GM12878 (cell line): ENCODE measurements around the gene TTYH3. TPM values are rescaled to one million over a fixed set of nuclear protein-coding genes. Genes with fewer than 3 reads are reported as not detected.

Source experiments
- ATAC-seq: fragments of 200-7000 bp; cut with Tn5 transposase; 3 replicates; pipeline ENCODE4 v1.9.1; 2020; ENCODE audit warnings: mild to moderate bottlenecking, moderate library complexity
- BruUV-seq: library from RNA; stranded (reverse); fragments of 400-500 nt; replicated peaks from 2 replicates; lab custom pipeline; 2021; lab: Mats Ljungman, UMichigan
- CTCF ChIA-PET: fragments of 300-600 bp; sonication (Branson Sonifier 250); formaldehyde crosslinking; extraction: SDS; loops from one replicate; lab custom pipeline; 2021; ENCODE audit warnings: inconsistent platforms; lab: Yijun Ruan, JAX
- POLR2A ChIA-PET: fragments of 350-600 bp; formaldehyde crosslinking; extraction: SDS; loops from one replicate; lab custom pipeline; 2021; ENCODE audit warnings: inconsistent platforms; lab: Charles Lee
- RAD21 ChIA-PET: fragments of 300-600 bp; sonication (Branson Sonifier 250); formaldehyde crosslinking; loops from one replicate; lab custom pipeline; 2023; ENCODE audit warnings: antibody characterized with exemption; ENCODE audit not compliant: unreplicated experiment; lab: Charles Lee
- SMC1A ChIA-PET: fragments of 300-600 bp; sonication (Branson Sonifier 250); formaldehyde crosslinking; loops from one replicate; lab custom pipeline; 2023; ENCODE audit not compliant: unreplicated experiment, uncharacterized antibody; lab: Charles Lee
- DNase-seq: peaks from one replicate; pipeline ENCODE4 v3.0.0-alpha.2; 2011; ENCODE audit warnings: low read depth, low spot score
- FAIRE-seq: peaks from 3 replicates; lab custom pipeline; 2011; peaks lifted over from hg19 to GRCh38; lab: Jason Lieb, UNC
- H2AFZ ChIP-seq: 2 replicates; pipeline ENCODE4 v1.6.0; 2011; ENCODE audit warnings: low read depth, low read length, control low read depth; ENCODE audit not compliant: control insufficient read depth
- H3K27ac ChIP-seq: 2 replicates; pipeline ENCODE4 v1.5.1; 2011; ENCODE audit warnings: control low read depth; ENCODE audit not compliant: control insufficient read depth, insufficient read depth
- H3K27me3 ChIP-seq, 2 experiments: replicated peaks in 1 of 2; 2 replicates each; pipeline versions ENCODE4 v1.6.0 to v1.6.1; 2011; ENCODE audit warnings: low read length in 1 of 2; ENCODE audit not compliant: control insufficient read depth in 2 of 2, insufficient read depth in 2 of 2
- H3K36me3 ChIP-seq, 2 experiments: 2 replicates each; pipeline ENCODE4 v1.5.1; 2011; ENCODE audit warnings: low read length in 1 of 2; ENCODE audit not compliant: control insufficient read depth in 2 of 2, insufficient read depth in 2 of 2
- H3K4me1 ChIP-seq: 2 replicates; pipeline ENCODE4 v1.6.1; 2011; ENCODE audit warnings: mild to moderate bottlenecking, low read length, moderate library complexity, mixed read lengths; ENCODE audit not compliant: control insufficient read depth, insufficient read depth
- H3K4me2 ChIP-seq: 2 replicates; pipeline ENCODE4 v1.6.0; 2011; ENCODE audit warnings: control low read depth; ENCODE audit not compliant: control insufficient read depth, insufficient read depth
- H3K4me3 ChIP-seq: fragments of 200-600 bp; sonication (generic); 2 replicates; pipeline ENCODE4 v1.5.1; 2016
- H3K79me2 ChIP-seq: 2 replicates; pipeline ENCODE4 v1.6.0; 2011; ENCODE audit warnings: low read length; ENCODE audit not compliant: control insufficient read depth, insufficient read depth
- H3K9ac ChIP-seq: 2 replicates; pipeline ENCODE4 v1.8.0; 2011; ENCODE audit warnings: low read length, control low read depth, mixed read lengths; ENCODE audit not compliant: control insufficient read depth, insufficient read depth
- H3K9me3 ChIP-seq: replicated peaks from 3 replicates; pipeline ENCODE4 v1.5.1; 2011; ENCODE audit warnings: mild to moderate bottlenecking, low read length; ENCODE audit not compliant: control insufficient read depth, insufficient read depth
- H4K20me1 ChIP-seq: 2 replicates; pipeline ENCODE4 v1.6.0; 2011; ENCODE audit not compliant: control insufficient read depth, insufficient read depth
- BACH1 ChIP-seq: fragments of 450-650 bp; IDR thresholded peaks from 2 replicates; pipeline ENCODE4 v1.6.1; 2017; ENCODE audit warnings: mild to moderate bottlenecking, borderline replicate concordance
- CHD2 ChIP-seq: IDR thresholded peaks from 2 replicates; pipeline ENCODE4 v1.6.1; 2011; ENCODE audit warnings: low read depth, low read length, improper control_type of control experiment, borderline replicate concordance
- ESRRA ChIP-seq: IDR thresholded peaks from 2 replicates; pipeline ENCODE4 v1.6.1; 2012; ENCODE audit warnings: mild to moderate bottlenecking, low read length, improper control_type of control experiment
- FOXM1 ChIP-seq: IDR thresholded peaks from 2 replicates; pipeline ENCODE4 v1.6.1; 2012; ENCODE audit warnings: low read depth, mild to moderate bottlenecking, inconsistent platforms, low read length, moderate library complexity
- HCFC1 ChIP-seq: fragments of 150-350 bp; IDR thresholded peaks from 2 replicates; pipeline ENCODE4 v1.6.1; 2014; ENCODE audit warnings: low read length
- NRF1 ChIP-seq: conservative IDR thresholded peaks from 2 replicates; pipeline ENCODE4 v1.6.1; 2011; ENCODE audit warnings: mild to moderate bottlenecking, low read depth, low read length, improper control_type of control experiment
- PML ChIP-seq: IDR thresholded peaks from 2 replicates; pipeline ENCODE4 v1.6.1; 2012; ENCODE audit warnings: low read length, inconsistent platforms
- SIN3A ChIP-seq: IDR thresholded peaks from 2 replicates; pipeline ENCODE4 v1.6.1; 2012; ENCODE audit warnings: low read depth, low read length, improper control_type of control experiment
- SIX5 ChIP-seq: IDR thresholded peaks from 2 replicates; pipeline ENCODE4 v1.6.1; 2011; ENCODE audit warnings: mild to moderate bottlenecking, low read depth, low read length, moderate library complexity; ENCODE audit not compliant: severe bottlenecking
- SKIL ChIP-seq: fragments of 450-650 bp; IDR thresholded peaks from 2 replicates; pipeline ENCODE4 v1.6.1; 2017; ENCODE audit warnings: mild to moderate bottlenecking, low read depth, inconsistent platforms; ENCODE audit not compliant: poor library complexity, severe bottlenecking
- SMAD1 ChIP-seq: fragments of 450-650 bp; IDR thresholded peaks from 2 replicates; pipeline ENCODE4 v1.6.1; 2018; ENCODE audit warnings: mild to moderate bottlenecking, low read depth; ENCODE audit not compliant: partially characterized antibody
- SREBF2 ChIP-seq: IDR thresholded peaks from 2 replicates; pipeline ENCODE4 v1.6.1; 2012; ENCODE audit warnings: mild to moderate bottlenecking, low read length
- SUPT20H ChIP-seq: IDR thresholded peaks from 2 replicates; pipeline ENCODE4 v1.6.1; 2011; ENCODE audit warnings: low read depth, mild to moderate bottlenecking, low read length, moderate library complexity, borderline replicate concordance; ENCODE audit not compliant: control insufficient read depth
- ZBTB11 ChIP-seq: fragments of 450-650 bp; formaldehyde crosslinking; IDR thresholded peaks from 2 replicates; pipeline ENCODE4 v1.5.0; 2022; ENCODE audit warnings: mild to moderate bottlenecking, missing genetic modification characterization
- ZBTB40 ChIP-seq: fragments of 450-650 bp; IDR thresholded peaks from 2 replicates; pipeline ENCODE4 v1.6.1; 2016; ENCODE audit warnings: mild to moderate bottlenecking, moderate library complexity, borderline replicate concordance
- WGBS: methylation state at CpG from one replicate; pipeline ENCODE4 v1.1.6; 2016; ENCODE audit warnings: low lambda C conversion rate; ENCODE audit not compliant: insufficient replicate concordance, insufficient coverage; ENCODE audit errors: missing lambda C conversion rate; 5-methylcytosine and 5-hydroxymethylcytosine counted together
- in situ Hi-C: fragments of 300-500 bp; cut with MboI; formaldehyde crosslinking; loops from 9 replicates; pipeline ENCODE4 v1.14.3; 2018; ENCODE audit warnings: mixed read lengths
- intact Hi-C: fragments of 100-400 bp; cut with micrococcal nuclease; formaldehyde crosslinking; loops from one replicate; pipeline ENCODE4 v1.14.2; 2022; ENCODE audit not compliant: unreplicated experiment
- polyA plus RNA-seq, 11 experiments: library from polyadenylated mRNA; depleted of rRNA in 4 of 11; unstranded in 6 of 11; stranded (reverse) in 5 of 11; fragments of >200 nt; fragmentation: Nextera tagmentation in 4 of 11; fragmentation: Illumina TruSeq in 1 of 11; extraction: Ambion mirVana in 4 of 11; extraction: Trizol in 1 of 11; gene quantifications; 1 replicate in 1 of 11; 2 replicates in 10 of 11; pipeline versions ENCODE4 v1.2.1 to v1.2.3, GENCODE V29; 2011 to 2016; ENCODE audit warnings: inconsistent platforms in 2 of 11, missing spikeins in 2 of 11, low read depth in 1 of 11
- total RNA-seq, 4 experiments: library from RNA; depleted of rRNA in 3 of 4; stranded (reverse); fragments of >200 nt in 3 of 4; fragmentation: Illumina TruSeq in 1 of 4; extraction: Trizol in 1 of 4; gene quantifications; 2 replicates each; pipeline versions ENCODE4 v1.2.1 to v1.2.3, GENCODE V29; 2013 to 2021

Gene TTYH3
- total and polyA plus RNA-seq, 10 of the 15 experiments (the other 5 are each of a cell fraction or from before 2014, with no cell fraction given) = 0.79 to 71.4 (median 10.5) TPM

- no peak for TF ChIP-seq SIX5
- no peak for TF ChIP-seq PML
- no peak for TF ChIP-seq CHD2
- TF ChIP-seq ZBTB40 = no peak
- no peak for TF ChIP-seq NRF1
- TF ChIP-seq SKIL = no peak
Observed at GRCh38 chr7:2649991-2650390, 18.2 kb downstream of the TTYH3 start (continued).

GRCh38 chr7:2650451-2650850, 18.7 kb downstream of the TTYH3 start:
- Histone ChIP-seq H4K20me1 (no peaks in the 10 kb centered on the region), H3K27me3 (no peaks in the 10 kb centered on the region), H3K4me3 (no peak overlapping the region), H2AFZ (no peak overlapping the region), H3K79me2 (no peaks in the 10 kb centered on the region), H3K27ac (no peak overlapping the region), H3K9me3 (no peaks in the 10 kb centered on the region), H3K9ac (no peak overlapping the region), H3K36me3 (peaks cover 0 to 11% of the 10 kb centered on the region in 2 experiments; a peak in 3 of 4 replicates), H3K4me2 (no peak overlapping the region), H3K4me1 (peaks cover 4% of the 10 kb centered on the region)
- ATAC-seq = no peak
- in situ Hi-C loops (no loop called here), intact Hi-C loops (no loop called here)
- SMC1A ChIA-PET = no interaction called here
- FAIRE-seq = no peak
- 51% methylated on average over 8 of the region's 8 CpGs for WGBS
- POLR2A ChIA-PET = no interaction called here
- BruUV-seq = no TSS peak
- no peak for DNase-seq
- RAD21 ChIA-PET = interaction anchor here (0.7 to 0.9 kb wide), 2 partner anchors 21 to 60 kb away, joined by 3 read pairs; no protein-coding TSS in a partner anchor
- CTCF ChIA-PET = interaction anchor here (0.8 to 1.8 kb wide), 3 partner anchors 8 to 172 kb away, joined by 3 to 4 read pairs (median 3); no protein-coding TSS in a partner anchor
- TF ChIP-seq SUPT20H = no peak
- no peak for TF ChIP-seq ESRRA
- no peak for TF ChIP-seq ZBTB11 (CRISPR knock-in tag)
- no peak for TF ChIP-seq SREBF2
- TF ChIP-seq SIN3A = no peak
- TF ChIP-seq SMAD1 = no peak
- no peak for TF ChIP-seq BACH1
- TF ChIP-seq HCFC1 = no peak
- no peak for TF ChIP-seq FOXM1
